Nucleus accumbens (tissue), 56 donors: ENCODE results near the gene PDE4D.

Experiments
- DNase-seq, 56 donors: peaks; one replicate each; lab custom pipeline; 2025; lab: John Stamatoyannopoulos, UW

PDE4D gene

DNA sequence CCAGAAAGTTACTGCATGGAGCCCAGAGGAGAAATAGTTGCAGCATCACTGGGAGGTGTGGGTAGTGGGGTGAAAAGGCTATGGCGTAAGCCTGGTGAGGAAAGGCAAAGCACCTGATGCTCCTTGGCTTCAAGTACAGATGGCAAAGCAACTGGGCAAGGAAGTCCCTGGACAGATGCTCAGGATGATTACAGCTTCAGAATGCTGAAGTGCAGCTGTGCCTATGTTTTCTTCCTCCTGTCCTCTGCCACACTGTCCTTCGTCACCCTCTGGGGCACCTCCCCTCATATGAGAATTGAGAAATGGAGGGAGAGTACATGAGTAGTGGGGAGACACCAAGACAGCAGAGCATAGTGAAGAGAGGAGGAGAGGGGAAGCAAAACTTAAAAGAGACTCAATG is 328.0 kb downstream of the PDE4D start:
- DNase-seq: no peak

DNA sequence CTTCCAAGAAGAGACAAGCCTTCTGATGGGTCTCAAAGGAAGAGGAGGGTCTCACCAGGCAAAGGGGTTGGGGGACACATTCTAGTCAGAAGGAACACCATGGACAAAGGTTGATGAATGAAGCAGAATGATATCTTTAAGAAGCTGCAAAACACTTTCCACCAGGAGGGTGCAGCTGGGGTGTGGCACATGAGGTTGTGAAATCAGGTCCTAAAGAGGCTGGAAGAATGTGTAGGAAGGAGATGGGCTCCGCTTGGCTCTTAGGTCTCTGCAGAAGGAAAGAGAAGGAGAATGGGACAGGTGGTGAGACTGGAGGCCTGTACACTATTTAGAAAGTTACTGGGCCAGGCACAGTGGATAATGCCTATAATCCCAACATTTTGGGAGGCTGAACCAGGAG is 328.6 kb downstream of the PDE4D start:
- DNase-seq: no peak

DNA sequence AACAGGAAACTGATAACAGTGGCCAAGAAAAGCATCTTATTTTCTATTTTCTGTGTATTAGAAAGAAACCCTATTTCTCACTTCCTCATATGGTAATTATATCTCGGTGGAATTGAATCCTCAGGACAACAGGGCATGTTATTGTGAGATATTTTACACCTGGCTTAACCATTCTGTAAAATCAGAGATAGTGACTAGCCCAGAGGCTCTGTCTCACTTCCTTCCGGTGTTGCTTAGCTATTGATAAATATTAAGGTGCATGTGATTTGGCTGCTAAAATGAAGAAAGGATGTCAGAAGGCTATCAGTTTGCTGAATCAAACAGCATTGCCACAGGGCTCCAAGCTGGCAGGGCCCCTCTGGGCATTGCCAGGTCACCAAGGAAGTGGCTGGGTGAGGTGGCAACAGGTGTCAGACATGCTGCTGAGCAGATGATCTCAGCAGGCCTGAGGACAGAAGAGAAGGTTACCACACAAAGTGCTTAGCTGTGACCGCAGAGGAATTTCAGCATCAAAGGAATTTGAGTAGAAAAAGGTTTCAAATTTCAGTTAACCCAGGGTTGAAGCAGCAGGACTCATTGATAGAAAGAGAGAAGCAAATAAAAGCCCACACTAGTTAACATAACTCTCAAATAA is 330.7 kb downstream of the PDE4D start:
- DNase-seq: no peak

DNA sequence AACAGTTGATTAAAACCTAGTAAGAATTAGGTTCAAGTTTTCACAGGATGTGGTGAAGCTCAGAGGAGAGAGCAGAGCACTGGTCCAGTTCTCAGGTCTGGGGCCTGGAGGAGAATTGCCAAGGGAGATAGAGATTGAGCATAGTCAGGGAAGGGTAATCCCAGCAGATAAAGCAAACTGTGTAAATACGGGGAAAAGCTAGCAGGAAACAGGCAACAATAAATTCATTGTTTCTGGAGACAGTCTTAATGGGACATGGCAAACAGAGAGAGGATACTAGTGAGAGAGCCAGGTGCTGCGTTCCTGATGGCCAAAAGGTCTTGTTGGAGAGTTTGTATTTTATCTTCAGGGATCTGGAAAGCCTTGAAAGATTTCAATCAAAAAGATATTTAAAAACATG is 333.0 kb downstream of the PDE4D start:
- no peak for DNase-seq

DNA sequence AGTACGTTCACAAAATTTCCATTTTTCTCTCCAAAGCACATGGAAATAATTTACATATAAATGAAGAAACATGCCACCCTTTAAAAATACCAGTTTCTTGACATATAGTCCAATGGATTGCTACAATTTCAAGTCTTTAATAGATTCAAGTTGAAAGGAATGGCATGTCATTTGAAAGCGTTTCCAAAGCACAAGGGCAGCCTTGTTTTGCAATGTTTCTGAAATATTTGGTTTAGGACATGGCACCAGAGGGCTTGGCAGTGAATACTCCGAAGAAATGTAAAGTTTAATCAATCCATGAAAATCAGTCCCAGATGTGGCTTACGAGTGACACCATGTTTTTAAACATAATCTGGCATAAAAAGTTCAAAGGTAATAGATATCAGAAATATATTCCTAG is 333.7 kb downstream of the PDE4D start:
- DNase-seq: no peak

DNA sequence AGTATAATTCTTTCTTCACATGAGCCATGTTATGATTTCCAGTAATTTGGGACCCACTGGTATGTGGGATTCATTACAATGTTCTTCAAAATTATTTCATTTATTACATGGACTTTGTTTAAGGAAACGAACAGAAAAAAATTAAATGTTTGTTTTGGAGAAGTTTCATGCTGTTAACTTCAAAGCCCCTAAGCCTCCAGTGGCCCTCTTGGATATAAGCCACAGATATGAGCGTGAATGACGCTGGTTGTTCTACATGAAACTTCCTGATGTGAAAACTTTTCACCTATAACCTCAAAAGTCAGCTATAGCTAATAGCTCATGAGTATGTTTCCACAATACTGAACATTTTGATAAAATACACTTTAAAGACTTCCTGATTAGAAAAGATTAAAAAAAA is 334.2 kb downstream of the PDE4D start:
- DNase-seq: no peak

DNA sequence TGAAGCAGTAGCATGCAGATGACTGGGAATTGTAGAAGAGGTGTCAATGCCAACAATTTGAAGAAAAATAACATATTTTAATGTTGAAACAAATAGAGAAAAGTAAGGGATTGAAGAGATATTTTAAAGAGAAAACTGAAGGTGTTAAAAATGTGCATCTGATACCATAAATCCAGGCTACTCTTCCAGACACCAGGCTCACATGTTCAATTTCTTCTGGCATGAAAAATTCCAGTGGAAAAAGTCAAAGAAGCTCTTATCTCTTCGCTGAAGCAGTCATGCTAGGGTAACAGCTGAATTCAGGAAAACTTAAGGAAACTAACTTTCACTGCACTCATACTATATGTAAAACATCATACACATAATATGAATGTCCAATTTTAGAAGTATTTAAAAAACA is 335.0 kb downstream of the PDE4D start:
- no peak for DNase-seq

DNA sequence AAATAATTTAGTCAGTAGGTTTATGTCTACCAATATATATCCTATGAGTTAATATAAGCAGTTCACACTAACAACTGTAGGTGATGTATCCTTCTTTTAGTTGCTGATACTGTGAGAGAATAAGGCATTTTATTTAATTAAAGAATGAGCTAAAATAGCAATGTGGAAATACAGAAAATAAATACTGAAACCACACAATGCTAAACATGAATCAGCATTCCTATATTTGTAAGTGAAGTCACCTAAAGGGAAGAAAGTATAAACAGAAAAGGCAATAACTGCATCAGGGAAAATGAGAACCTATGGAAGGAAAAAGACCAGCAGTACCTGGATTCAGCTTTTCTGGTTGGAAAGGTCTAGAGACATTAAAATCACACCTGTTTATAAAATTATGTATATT is 336.0 kb downstream of the PDE4D start:
- DNase-seq: no peak

DNA sequence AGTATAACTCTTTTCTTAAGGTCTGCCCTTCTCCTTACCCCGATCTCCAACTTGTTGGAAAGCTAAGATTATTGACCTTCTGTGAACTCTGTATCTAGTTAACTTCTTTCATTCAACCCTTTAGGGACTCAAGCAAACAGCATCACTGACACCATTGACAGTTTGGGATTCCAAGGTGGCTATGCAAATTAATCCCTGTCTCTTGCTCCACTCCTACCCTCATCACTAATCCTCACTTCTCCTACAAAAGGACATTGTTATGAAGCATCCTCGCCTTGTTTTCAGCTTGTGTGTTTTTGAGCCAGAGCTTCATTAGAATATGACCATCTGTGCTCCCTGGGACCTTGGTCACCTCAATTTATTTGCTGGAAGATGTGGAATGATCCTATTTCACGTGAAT is 337.9 kb downstream of the PDE4D start:
- no peak for DNase-seq

DNA sequence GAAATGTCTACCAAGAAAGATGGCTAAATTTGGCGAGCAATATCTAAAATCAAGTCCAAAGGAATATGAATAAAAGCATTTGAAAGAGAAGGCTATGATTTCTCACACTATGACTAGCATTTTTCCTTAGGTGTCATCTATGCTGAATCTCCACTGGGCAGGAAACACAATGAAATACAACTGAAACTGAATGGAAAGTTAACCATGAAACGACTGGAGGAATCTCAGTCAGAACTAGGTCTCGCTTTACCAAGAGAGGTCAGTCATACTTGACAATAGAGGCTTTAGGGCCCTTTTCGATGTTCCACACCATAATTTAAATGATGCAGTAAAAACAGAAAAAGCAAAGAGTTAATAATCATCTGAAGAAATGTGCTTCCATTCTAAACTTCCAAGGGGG is 339.0 kb downstream of the PDE4D start:
- no peak for DNase-seq

DNA sequence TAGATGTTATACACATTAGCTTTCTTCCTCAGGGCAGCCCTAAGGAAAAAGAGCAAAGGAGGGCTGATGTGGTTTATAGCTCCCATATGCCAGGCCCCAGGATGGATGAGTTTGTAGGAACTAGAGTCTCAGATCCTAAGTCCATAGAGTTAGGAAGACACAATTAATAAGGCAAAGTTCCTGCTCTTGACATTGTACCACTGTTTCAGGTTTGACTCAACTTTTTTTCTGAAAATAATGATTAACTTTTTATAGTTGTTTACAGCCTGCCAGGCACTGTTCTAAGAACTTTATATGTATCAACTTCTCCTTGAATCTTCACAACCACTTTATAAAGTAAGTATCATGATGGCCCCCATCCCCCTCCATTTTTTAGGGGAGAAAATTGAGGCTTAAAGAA is 339.5 kb downstream of the PDE4D start:
- no peak for DNase-seq

DNA sequence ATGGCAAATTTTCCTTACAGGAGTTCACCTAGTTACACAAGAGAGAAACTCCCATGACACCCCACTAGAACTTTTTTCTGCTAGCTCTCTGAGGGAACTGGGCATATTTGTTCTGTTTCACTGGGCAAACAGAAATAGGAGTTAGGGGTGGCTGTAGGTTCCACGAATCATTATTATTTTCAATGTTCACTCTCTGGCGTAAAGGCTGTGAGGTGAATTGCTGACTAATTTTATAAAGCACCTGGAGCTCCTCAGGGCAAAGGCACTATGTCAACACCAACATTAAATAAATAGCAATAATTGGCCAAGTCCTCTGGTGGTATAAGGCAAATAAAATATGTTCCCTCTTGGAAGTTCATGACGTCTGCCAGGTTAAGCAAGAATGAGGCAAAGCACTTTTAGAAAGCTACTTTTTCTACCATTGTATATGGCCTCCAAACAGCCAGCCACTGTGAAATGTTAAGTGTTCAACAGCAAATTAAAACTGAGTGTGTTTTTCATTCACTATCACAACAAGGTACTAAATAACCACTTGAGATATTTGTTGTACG is 344.6 kb downstream of the PDE4D start:
- DNase-seq: no peak

DNA sequence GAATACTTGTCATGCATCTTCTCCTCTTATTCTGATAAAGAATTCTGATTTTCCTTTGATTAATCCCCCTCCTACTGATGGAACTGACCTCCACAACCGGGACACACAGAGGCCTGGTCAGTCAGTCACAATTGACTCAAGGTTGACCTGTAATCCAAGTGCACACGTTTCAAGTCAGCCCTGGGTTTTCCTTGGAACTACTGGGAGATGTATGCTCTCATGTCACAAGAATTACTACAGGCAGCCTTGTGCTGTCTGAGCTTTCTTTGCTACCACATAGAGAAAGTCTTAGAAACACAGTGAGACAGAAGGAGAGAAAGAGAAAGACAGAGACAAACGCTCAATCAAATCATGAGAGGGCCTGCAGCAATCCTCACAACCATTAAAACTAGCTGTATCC is 345.8 kb downstream of the PDE4D start:
- no peak for DNase-seq

DNA sequence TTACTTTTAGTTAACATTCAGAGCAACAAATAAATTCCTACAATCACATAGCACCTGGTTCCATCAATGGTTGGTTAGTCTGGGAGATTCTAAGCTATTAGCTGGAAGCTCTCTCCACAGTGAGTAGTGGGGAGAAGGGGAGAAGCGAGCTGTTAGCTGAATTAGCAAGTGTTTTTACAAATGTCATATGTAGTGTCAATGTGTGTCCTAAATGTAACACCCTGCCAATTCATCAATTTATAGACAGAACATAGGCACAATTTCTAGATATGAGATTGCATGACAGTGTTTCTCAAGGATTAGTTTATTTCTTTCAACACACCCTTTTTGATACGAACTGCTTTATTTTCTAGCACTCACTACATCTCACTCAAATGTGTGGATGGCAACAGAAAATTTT is 349.0 kb downstream of the PDE4D start:
- no peak for DNase-seq

DNA sequence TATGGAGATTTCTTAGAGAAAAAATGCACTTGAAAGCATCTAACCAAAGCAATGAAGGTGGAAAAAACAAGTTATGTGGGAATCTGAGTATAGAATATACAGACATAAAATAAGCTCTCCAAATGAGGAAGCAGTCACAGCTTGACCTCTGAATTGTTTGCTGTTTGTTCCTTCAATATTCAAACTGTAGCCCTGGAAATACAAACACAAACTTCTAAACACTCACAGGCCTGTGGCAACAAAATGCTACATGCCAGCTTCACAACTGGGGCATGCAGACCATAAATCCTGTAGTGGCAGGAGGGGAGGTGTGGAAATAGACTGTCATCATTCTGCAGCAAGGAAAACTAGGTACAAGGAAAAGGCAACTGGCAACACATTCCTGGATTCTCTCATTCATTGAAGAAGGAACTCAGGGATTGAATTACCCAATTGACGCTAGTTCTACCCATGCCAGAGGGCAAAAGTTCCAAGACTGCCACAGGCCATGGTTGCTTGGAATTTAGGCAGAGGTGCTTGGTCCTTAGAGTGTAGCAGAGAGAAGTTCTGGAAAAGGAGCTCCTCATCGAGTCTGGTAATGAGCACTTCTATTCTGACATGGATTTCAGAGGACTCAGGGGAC is 349.6 kb downstream of the PDE4D start:
- peak in 2 of 56 donors; percentile 0 to 11 for DNase-seq

DNA sequence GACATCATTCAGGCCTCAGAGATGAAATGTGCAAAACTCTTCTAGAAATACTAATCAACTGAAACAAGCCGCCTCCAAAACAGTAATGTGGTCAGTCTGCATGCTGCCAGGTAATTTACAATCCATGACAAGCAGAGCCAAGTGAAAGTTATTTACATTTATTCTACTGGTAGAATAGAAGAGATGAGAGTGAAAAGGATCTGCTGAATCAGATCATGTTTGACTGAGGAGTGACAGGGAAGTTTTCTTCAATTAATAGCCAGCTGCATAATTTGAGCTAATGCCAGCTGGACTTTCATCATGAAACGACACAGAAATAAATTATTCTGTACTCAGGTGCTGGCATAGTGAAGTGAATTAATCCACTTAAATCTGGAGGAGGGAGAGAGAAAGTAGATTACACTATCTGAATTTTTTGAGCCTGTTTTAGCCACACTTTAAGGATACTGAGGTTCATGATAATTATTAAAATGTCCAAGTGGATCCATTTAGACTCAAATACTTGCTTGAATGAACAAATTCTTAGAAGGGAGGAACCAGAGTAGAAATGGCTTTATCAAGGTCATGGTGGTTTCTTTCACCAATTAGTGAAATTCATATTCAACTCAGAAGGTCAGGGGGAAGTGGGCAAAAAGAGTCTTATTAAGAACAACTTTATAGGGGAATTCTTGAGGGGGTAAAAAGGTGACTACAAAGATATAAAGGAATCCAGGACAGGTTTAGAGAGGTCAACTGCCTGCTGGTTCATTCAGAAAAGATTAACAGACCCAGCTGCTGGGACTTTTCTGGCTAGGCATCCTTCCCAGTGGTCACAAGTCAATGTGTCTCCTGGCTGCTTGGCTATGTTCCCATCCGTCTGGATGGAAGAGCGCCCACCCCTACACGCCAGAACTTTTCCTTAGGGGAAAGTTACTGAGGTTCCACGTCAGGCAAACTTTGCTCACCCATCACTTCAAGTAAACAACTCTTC is 350.4 kb downstream of the PDE4D start:
- peak in 28 of 56 donors; percentile 5 to 48 (median 30) for DNase-seq

DNA sequence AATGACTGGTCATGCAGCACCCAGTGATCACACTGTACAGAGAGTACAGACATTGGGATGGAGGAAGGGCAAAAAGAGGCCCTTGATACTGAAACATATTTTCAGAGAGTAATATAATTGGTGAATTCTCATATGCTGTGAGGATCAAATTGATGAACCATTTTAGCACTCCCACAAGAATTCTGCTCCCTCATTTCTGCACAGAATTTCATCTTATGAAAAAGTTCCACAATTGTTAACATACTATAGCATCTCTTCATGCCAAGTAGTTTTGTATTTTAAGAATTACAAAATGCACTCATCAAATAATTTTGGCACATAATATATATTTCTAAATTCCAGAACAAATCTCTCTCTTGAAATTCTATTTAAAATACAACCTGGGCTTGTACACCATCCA is 351.2 kb downstream of the PDE4D start:
- DNase-seq: no peak

DNA sequence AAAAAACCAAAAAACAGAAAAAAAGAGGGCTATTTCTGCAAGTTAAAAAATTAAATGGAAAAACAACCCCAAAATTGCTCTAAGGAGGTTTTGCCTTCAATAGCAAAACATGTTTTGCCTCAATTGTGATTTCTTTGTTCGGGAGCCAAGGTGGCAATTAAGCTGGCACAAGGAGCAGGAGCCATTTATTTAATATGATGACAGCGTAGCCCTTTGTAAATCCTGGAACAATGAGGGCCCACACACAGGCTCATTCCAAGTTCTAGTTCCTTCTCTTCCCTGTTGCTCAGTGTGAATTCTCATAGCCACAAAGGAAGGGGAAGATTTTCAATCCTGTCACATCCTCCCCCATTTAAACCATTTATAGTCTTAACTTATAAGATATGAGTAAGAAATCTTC is 353.2 kb downstream of the PDE4D start:
- peak in 30 of 56 donors; percentile 1 to 75 (median 21) for DNase-seq

DNA sequence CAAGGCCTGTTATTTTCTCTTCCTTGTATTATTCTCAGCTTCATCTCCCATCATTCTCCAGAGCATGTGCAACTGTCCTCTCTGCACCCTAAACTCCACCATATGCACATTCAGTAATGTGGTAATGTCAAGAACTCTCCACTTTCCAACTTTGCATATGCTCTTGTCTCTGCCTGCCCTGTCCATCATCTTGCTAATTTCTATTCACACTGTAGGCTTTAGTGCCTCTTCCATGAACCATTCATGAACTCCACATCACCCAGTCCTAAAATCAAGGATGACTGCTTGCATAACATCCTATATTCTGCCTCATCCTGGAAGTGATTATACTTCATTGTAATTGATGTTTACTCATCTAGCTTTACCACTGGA is 354.8 kb downstream of the PDE4D start:
- DNase-seq: no peak

DNA sequence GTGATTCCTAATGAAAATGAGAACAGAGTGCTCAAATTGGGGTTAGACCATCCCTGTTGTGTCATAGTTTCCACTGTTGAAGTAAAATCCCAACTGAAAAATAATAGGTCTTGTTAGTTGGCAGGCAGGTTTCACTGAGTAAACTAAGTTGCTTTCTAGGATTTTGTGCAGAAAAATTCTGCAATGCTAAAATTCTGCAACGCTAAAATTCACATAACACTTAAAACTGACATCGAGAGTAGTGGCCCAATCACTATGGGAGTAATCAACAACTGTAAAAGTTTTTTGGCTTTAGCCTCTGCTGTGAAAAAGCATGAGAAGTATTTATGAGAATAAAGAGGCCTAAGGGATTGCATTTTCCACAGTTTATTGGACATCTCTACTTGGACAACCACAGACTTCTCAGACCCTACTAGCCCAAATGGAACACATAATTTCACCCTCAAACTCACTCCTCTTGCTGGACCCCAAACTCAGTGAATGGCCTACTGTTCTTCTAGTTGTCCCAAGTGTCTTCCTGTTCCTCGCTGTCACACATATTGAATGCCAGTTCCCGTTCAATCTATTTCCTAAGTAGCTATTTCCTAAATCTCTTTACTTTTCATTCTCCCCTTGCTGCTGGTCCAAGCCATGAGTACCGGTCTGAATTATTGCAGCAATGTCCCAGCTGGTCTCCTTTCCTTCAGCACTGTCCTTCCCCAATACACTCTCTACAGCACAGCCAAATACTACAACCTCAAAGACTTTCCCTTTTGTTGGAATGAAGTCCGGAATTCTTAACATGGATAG is 355.4 kb downstream of the PDE4D start:
- no peak for DNase-seq

DNA sequence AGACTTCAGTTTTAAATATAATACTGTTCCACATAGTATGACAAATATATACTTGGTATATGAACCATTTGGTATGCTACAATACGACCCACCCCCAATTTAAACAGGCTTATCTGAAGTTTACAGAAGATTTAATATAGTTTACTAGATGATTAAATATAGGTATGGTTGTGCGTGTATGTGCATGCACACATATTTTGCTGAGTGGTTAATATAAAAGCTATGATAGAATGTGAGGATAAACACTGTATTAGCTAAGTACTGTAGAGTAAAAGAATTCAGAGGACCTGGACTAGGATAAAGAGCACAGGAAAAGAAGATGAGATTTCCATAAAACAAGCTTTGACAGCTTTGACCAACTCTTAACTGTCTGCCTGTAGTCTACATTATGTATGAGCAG is 356.7 kb downstream of the PDE4D start:
- DNase-seq: no peak
